ENCODE results near the gene STUM.

GRCh38 chr1:226616636-226617035 is 68.1 kb downstream of the STUM start:
- TF ChIP-seq CTCF (IDR thresholded peaks at IDR 0.05; ENCODE audit: insufficient read depth, low read length, poor library complexity, severe bottlenecking), result no peak
- no peak for TF ChIP-seq EZH2phosphoT487 (conservative IDR thresholded peaks at IDR 0.05; ENCODE audit: low read length)

Measured in SU-DHL-6 (cell line).